ENCODE results near the gene SPAG7.

The SPAG7 gene

DNA sequence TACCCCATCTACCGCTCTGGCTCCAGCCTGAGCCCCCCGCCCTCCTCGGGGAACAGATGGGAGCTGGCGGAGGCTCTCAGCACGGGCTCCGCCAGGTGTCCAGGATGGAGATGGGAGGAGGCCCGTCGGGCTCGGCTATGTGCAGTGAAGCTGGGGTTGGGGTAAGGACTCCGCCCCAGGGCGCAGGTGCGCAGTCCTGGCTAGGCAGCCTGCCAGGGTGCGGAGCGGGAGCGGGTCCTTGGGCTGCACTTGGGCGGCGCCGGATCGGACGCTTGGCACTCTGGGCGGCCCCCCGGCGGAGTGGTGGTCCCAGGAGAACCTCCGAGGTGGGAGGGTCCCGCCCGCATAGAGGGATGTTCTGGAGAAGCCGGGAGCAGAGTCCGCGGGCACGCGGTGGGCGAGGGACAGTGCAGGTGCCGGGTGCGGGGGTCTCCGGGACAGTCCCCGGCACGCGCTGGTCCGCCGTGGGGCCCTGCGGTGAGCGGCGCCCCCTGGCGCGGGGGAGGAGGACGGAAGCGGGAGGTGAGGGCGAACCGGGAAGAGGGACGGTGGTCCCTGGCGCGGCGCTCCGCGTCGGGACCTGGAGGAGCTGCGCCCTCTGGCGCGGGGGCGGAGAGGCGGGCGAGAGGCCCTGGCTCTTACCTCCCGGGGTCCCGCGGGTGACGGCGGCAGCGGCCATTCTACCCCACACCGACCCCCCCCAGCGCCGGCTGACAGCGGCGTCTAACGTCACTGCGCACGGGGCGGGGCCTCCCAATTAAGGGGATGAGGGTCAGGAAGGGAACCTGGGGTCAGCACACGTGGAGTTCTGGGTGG lies 19.5 kb upstream of the SPAG7 start, which contains the start of gene CAMTA2:
CAMTA2 (minus strand) TSS at position 725 of the 816 bp plus-strand sequence. CDS start 1,453 bp downstream, outside the sequence.
- no peak for TF ChIP-seq EZH2phosphoT487 (IDR thresholded peaks at IDR 0.05; ENCODE audit: borderline replicate concordance, low read length)
- TF ChIP-seq, protein P1, sequence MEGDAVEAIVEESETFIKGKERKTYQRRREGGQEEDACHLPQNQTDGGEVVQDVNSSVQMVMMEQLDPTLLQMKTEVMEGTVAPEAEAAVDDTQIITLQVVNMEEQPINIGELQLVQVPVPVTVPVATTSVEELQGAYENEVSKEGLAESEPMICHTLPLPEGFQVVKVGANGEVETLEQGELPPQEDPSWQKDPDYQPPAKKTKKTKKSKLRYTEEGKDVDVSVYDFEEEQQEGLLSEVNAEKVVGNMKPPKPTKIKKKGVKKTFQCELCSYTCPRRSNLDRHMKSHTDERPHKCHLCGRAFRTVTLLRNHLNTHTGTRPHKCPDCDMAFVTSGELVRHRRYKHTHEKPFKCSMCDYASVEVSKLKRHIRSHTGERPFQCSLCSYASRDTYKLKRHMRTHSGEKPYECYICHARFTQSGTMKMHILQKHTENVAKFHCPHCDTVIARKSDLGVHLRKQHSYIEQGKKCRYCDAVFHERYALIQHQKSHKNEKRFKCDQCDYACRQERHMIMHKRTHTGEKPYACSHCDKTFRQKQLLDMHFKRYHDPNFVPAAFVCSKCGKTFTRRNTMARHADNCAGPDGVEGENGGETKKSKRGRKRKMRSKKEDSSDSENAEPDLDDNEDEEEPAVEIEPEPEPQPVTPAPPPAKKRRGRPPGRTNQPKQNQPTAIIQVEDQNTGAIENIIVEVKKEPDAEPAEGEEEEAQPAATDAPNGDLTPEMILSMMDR (IDR thresholded peaks at IDR 0.05; ENCODE audit: low read depth, low read length, poor library complexity, severe bottlenecking), result peak; percentile 98
- Histone ChIP-seq H3K4me3 (ENCODE audit: low read length) (peak within 1 kb of the TSS; percentile 91), H3K9me2 (replicated peaks; ENCODE audit: control insufficient read depth, low read length) (no peaks in the 10 kb centered on the region), H3K9me3 (ENCODE audit: control insufficient read depth, insufficient read depth, low read length) (no peaks in the 10 kb centered on the region), H3K27ac (ENCODE audit: low read depth, low read length) (peak within 1 kb of the TSS; percentile 51), H3K36me3 (ENCODE audit: control insufficient read depth, low read length) (peaks cover 14% of the 10 kb centered on the region; the same call in 1 of the 2 replicates), H3F3A (ENCODE audit: control insufficient read depth, insufficient read depth) (peaks cover 4% of the 10 kb centered on the region; the same call in 1 of the 2 replicates), H4K20me1 (ENCODE audit: control insufficient read depth, insufficient read depth, low read depth, low read length) (no peaks in the 10 kb centered on the region), H3K4me1 (ENCODE audit: control insufficient read depth, low read length) (peaks cover 36% of the 10 kb centered on the region), H3K27me3 (ENCODE audit: control insufficient read depth, low read length) (no peaks in the 10 kb centered on the region), H3K4me2 (ENCODE audit: low read length) (peak within 1 kb of the TSS; percentile 90), H3K79me2 (ENCODE audit: control insufficient read depth, low read length) (peaks cover 29% of the 10 kb centered on the region)

DNA sequence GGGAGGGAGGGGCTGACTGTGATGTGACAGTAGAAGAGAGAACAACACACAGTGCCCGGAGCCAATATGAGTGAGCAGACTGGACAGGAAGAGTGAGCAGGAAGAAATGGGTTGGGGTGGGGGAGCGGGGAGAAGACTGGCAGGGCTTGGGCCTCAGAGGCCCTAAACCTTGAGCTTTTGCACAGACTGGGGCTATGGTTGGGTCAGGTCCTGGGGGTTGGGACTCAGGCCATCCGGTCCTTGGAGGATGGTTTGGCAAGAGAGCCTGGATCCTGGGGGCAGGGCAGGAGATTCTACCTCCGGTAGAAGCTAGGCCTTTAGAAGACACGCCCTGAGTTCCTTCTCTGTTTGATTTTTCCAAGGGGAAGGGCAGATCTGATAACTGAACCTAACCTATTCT lies 18.8 kb upstream of the SPAG7 start:
- no peaks in the 10 kb centered on the region for H3K27me3 ChIP-seq (ENCODE audit: control insufficient read depth, low read length)
- TF ChIP-seq EZH2phosphoT487 (IDR thresholded peaks at IDR 0.05; ENCODE audit: borderline replicate concordance, low read length), result no peak
- TF ChIP-seq, protein P1 (IDR thresholded peaks at IDR 0.05; ENCODE audit: low read depth, low read length, poor library complexity, severe bottlenecking), result no peak

DNA sequence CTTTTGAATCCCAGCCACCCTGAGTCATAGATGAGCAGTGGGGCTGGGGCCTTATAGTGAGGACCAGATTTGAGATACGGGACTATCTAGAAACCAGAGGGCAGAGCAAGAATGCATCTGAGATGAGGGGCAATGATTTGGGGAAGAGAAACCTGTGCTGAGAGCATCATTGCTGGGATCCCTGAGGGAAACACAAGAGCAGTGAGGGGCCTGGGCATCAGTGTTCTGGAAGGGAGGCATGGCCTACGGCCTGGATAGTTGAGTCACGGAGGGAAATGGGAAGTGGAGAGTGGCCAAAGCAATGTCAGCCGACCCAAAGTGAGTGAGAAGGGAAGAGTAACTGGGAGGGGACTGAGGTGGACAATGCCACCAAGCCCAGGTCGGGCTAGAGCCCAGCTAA lies 14.7 kb upstream of the SPAG7 start:
- peaks cover 53% of the 10 kb centered on the region for H3K36me3 ChIP-seq (ENCODE audit: control insufficient read depth, low read length)
- no peak overlapping the region for H3K27ac ChIP-seq (ENCODE audit: low read depth, low read length)

More for the DNA sequence above, 18.8 kb upstream of the SPAG7 start:
- Histone ChIP-seq H3K27ac (ENCODE audit: low read depth, low read length) (peak overlapping the region; percentile 51), H3K79me2 (ENCODE audit: control insufficient read depth, low read length) (peaks cover 29% of the 10 kb centered on the region), H3K36me3 (ENCODE audit: control insufficient read depth, low read length) (peaks cover 21% of the 10 kb centered on the region), H3K4me2 (ENCODE audit: low read length) (peak overlapping the region; percentile 90), H3K9me3 (ENCODE audit: control insufficient read depth, insufficient read depth, low read length) (no peaks in the 10 kb centered on the region), H3K4me1 (ENCODE audit: control insufficient read depth, low read length) (peaks cover 44% of the 10 kb centered on the region), H3F3A (ENCODE audit: control insufficient read depth, insufficient read depth) (peaks cover 8% of the 10 kb centered on the region), H3K9me2 (replicated peaks; ENCODE audit: control insufficient read depth, low read length) (no peaks in the 10 kb centered on the region), H4K20me1 (ENCODE audit: control insufficient read depth, insufficient read depth, low read depth, low read length) (no peaks in the 10 kb centered on the region), H3K4me3 (ENCODE audit: low read length) (peak overlapping the region; percentile 91)

More for the DNA sequence above, 14.7 kb upstream of the SPAG7 start:
- no peak overlapping the region for H3K4me3 ChIP-seq (ENCODE audit: low read length)
- no peak overlapping the region for H3K4me2 ChIP-seq (ENCODE audit: low read length)
- no peaks in the 10 kb centered on the region for H3K27me3 ChIP-seq (ENCODE audit: control insufficient read depth, low read length)
- TF ChIP-seq EZH2phosphoT487 (IDR thresholded peaks at IDR 0.05; ENCODE audit: borderline replicate concordance, low read length), result no peak
- TF ChIP-seq, protein P1 (IDR thresholded peaks at IDR 0.05; ENCODE audit: low read depth, low read length, poor library complexity, severe bottlenecking), result no peak
- H4K20me1 ChIP-seq (ENCODE audit: control insufficient read depth, insufficient read depth, low read depth, low read length), result no peaks in the 10 kb centered on the region
- no peaks in the 10 kb centered on the region for H3K9me3 ChIP-seq (ENCODE audit: control insufficient read depth, insufficient read depth, low read length)
- peaks cover 4% of the 10 kb centered on the region; the same call in 1 of the 2 replicates for H3F3A ChIP-seq (ENCODE audit: control insufficient read depth, insufficient read depth)
- H3K4me1 ChIP-seq (ENCODE audit: control insufficient read depth, low read length), result peaks cover 40% of the 10 kb centered on the region
- peaks cover 16% of the 10 kb centered on the region for H3K79me2 ChIP-seq (ENCODE audit: control insufficient read depth, low read length)
- H3K9me2 ChIP-seq (replicated peaks; ENCODE audit: control insufficient read depth, low read length), result no peaks in the 10 kb centered on the region
